Esophagus squamous epithelium (tissue), 5 donors: ENCODE results near the gene ABCC1. TPM values are rescaled to one million over a fixed set of nuclear protein-coding genes. Genes with fewer than 3 reads are reported as not detected.

Experiments
- DNase-seq: peaks from one replicate; lab custom pipeline; 2025; lab: John Stamatoyannopoulos, UW
- H3K27ac ChIP-seq, 4 donors: fragments of 200-600 bp; sonication (generic); one replicate each; pipeline ENCODE4 v1.5.1; 2016 to 2019; ENCODE audit warnings: mild to moderate bottlenecking in 1 of 4
- H3K27me3 ChIP-seq, 4 donors: fragments of 200-600 bp; sonication (generic); 1 replicate in 3 of 4; 2 replicates in 1 of 4; pipeline versions ENCODE4 v1.5.1 to v1.6.0; 2017 to 2021; ENCODE audit warnings: antibody characterized with exemption in 1 of 4
- H3K36me3 ChIP-seq, 3 donors: fragments of 200-600 bp; sonication (generic); one replicate each; pipeline ENCODE4 v1.5.1; 2016 to 2019
- H3K4me1 ChIP-seq, 3 donors: fragments of 200-600 bp; sonication (generic); one replicate each; pipeline ENCODE4 v1.5.1; 2017 to 2019
- H3K4me3 ChIP-seq, 4 donors: fragments of 200-600 bp; sonication (generic); 1 replicate in 3 of 4; 2 replicates in 1 of 4; pipeline ENCODE4 v1.5.1; 2016 to 2019; ENCODE audit warnings: mild to moderate bottlenecking in 2 of 4, moderate library complexity in 1 of 4
- H3K9me3 ChIP-seq, 3 donors: fragments of 200-600 bp; sonication (generic); one replicate each; pipeline ENCODE4 v1.5.1; 2016 to 2019
- POLR2A ChIP-seq, 4 donors: fragments of 450-650 bp; IDR thresholded peaks; one replicate each; pipeline ENCODE4 v1.6.1; 2017; ENCODE audit warnings: antibody characterized with exemption in 4 of 4, mild to moderate bottlenecking in 4 of 4, moderate library complexity in 3 of 4
- WGBS, 2 donors: methylation state at CpG; one replicate each; pipeline ENCODE4 v1.1.5; 2018; 5-methylcytosine and 5-hydroxymethylcytosine counted together
- intact Hi-C: fragments of 100-400 bp; cut with DNase I; formaldehyde crosslinking; loops from one replicate; pipeline ENCODE4 v1.15.0; 2022
- total RNA-seq, 4 donors: library from RNA; depleted of rRNA; stranded (reverse); fragments of >200 nt; gene quantifications; one replicate each; pipeline ENCODE4 v1.1.0, GENCODE V29; 2016
- TF ChIP-seq, protein P1 (sequence below), 6 experiments: fragments of 450-650 bp in 4 of 6; fragments of 200-600 bp in 2 of 6; sonication (generic) in 2 of 6; IDR thresholded peaks; one replicate each; pipeline ENCODE4 v1.5.1; 2016 to 2019; ENCODE audit warnings: antibody characterized with exemption in 6 of 6, mild to moderate bottlenecking in 4 of 6, moderate library complexity in 4 of 6
- donor health status: DM: yes; HTN: yes; CAD: no.

The ABCC1 gene
- total RNA-seq, 4 donors from 2014 or later, result 22.9 to 56.7 (median 46.9) TPM

DNA sequence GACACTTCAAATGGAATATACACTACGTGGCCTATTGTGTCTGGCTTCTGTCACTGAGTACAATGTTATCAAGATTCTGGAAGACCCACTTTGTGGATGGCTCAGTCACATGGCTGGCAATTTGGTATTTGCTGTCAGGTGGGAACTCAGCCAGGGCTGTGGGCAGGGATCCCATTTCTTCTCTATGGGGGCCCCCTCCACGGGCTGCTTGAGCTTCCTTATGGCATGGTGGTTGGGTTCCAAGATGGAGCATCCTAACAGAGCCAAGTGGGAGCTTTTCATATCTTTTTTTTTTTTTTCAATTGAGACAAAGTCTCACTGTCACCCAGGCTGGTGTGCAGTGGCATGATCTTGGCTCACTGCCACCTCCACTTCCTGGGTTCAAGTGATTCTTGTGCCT lies 43.0 kb upstream of the ABCC1 start:
- WGBS, 2 donors, result 74 to 90% methylated on average over 2 of the region's 2 CpGs
- TF ChIP-seq POLR2A (IDR thresholded peaks at IDR 0.05), result no peak
- no peak overlapping the region for H3K27ac ChIP-seq
- H3K27me3 ChIP-seq, result no peaks in the 10 kb centered on the region
- H3K9me3 ChIP-seq, result peaks cover 0 to 4% (median 0%) of the 10 kb centered on the region in 3 donors
- peaks cover 0 to 2% (median under 1%) of the 10 kb centered on the region in 3 donors for H3K4me1 ChIP-seq
- DNase-seq, result no peak
- intact Hi-C loops, result no loop called here
- H3K36me3 ChIP-seq, result no peaks in the 10 kb centered on the region
- no peak overlapping the region for H3K4me3 ChIP-seq

DNA sequence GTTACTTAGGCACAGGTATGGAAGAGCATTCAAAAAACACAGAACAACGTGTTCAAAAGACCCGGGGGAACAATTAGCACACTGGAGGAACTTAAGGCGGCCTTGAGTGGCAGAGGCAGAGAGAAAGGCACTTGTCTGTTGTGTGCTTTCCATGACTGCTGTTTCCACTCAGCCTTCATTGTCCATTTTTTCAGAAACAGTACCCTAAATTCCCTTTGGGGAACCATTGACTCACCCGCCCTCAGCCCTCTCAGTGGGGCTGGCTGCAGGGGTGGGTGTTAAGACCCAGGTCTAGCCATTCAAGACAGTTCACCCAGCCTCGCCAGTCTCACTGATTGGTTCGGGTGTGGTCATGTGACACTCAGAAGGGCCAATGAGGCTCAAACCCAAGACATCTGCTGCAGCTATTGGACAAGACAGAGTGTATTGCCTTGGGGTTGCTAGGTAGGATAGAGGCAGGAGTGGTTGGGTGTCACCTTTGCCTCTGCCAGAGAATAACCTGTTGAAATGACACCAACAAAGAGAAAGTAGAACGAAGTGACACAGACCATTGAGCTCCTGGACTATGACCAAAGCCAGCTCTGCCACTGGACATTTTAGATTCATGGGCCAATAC lies 41.4 kb upstream of the ABCC1 start:
- H3K27me3 ChIP-seq, result no peaks in the 10 kb centered on the region
- H3K9me3 ChIP-seq, result peaks cover 0 to 4% (median 0%) of the 10 kb centered on the region in 3 donors
- TF ChIP-seq, protein P1, sequence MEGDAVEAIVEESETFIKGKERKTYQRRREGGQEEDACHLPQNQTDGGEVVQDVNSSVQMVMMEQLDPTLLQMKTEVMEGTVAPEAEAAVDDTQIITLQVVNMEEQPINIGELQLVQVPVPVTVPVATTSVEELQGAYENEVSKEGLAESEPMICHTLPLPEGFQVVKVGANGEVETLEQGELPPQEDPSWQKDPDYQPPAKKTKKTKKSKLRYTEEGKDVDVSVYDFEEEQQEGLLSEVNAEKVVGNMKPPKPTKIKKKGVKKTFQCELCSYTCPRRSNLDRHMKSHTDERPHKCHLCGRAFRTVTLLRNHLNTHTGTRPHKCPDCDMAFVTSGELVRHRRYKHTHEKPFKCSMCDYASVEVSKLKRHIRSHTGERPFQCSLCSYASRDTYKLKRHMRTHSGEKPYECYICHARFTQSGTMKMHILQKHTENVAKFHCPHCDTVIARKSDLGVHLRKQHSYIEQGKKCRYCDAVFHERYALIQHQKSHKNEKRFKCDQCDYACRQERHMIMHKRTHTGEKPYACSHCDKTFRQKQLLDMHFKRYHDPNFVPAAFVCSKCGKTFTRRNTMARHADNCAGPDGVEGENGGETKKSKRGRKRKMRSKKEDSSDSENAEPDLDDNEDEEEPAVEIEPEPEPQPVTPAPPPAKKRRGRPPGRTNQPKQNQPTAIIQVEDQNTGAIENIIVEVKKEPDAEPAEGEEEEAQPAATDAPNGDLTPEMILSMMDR (IDR thresholded peaks at IDR 0.05), result no peak
- TF ChIP-seq POLR2A (IDR thresholded peaks at IDR 0.05), result no peak
- 64 to 81% methylated on average over 4 to 5 of the region's 7 CpGs for WGBS, 2 donors
- DNase-seq, result no peak
- intact Hi-C loops, result no loop called here
- H3K4me3 ChIP-seq, result no peak overlapping the region
- no peak overlapping the region for H3K27ac ChIP-seq
- no peaks in the 10 kb centered on the region for H3K36me3 ChIP-seq
- no peaks in the 10 kb centered on the region for H3K4me1 ChIP-seq

DNA sequence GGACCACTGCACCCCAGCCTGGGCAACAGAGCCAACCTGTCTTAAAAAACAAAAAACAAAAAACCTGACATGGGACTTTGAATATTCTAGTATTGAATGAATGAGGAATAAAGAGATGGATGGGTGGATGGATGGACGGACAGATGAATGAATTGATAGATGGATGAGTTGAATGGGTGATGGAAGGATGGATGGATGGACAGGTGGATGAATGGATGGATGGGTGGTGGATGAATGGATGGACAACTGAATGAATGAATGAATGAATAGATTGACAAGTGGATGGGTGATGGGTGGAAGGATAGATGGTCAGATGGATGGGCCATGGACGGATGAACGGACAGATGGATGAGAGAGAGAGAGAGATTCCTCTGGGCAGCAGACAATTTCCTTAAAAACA lies 38.2 kb upstream of the ABCC1 start:
- no peaks in the 10 kb centered on the region for H3K36me3 ChIP-seq
- intact Hi-C loops, result no loop called here
- DNase-seq, result no peak
- 92 to 97% methylated on average over 3 of the region's 3 CpGs for WGBS, 2 donors
- H3K9me3 ChIP-seq, result peaks cover 0 to 4% (median 0%) of the 10 kb centered on the region in 3 donors
- no peak overlapping the region for H3K27ac ChIP-seq
- TF ChIP-seq, protein P1 (IDR thresholded peaks at IDR 0.05), result no peak
- TF ChIP-seq POLR2A (IDR thresholded peaks at IDR 0.05), result no peak
- H3K4me3 ChIP-seq, result no peak overlapping the region
- H3K27me3 ChIP-seq, result no peaks in the 10 kb centered on the region
- H3K4me1 ChIP-seq, result no peaks in the 10 kb centered on the region

DNA sequence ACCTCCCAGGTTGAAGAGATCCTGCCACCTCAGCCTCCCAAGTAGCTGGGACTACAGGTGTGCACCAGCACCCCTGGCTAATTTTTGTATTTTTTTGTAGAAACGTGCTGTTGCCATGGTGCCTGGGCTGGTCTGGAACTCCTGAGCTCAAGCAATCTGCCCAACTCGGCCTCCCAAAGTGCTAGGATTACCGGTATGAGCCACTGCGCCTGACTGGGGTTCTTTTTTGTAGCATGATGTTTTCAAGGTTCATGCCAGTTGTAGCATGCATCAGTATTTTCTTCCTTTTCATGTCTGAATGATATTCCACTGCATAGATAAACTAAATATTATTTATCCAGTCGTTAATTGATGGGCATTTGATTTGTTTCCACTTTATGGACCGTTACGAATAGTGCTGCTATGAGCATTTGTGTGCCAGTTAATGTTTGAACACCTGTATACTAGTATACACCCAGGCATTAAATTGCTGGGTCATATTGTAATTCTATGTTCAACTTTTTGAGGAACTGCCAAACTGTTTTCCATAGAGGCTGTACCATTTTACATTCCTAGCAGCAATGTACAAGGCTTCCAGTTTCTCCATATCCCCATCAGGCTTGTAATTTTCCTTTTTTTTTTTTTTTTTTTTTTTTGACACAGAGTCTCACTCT lies 36.2 kb upstream of the ABCC1 start:
- Histone ChIP-seq H3K27me3 (no peaks in the 10 kb centered on the region), H3K9me3 (no peaks in the 10 kb centered on the region), H3K4me1 (no peaks in the 10 kb centered on the region), H3K36me3 (no peaks in the 10 kb centered on the region), H3K4me3 (no peak overlapping the region), H3K27ac (no peak overlapping the region)
- WGBS, 2 donors, result 56 to 59% methylated on average over 7 of the region's 7 CpGs
- intact Hi-C loops, result no loop called here
- no peak for DNase-seq
- TF ChIP-seq, protein P1 (IDR thresholded peaks at IDR 0.05), result no peak
- TF ChIP-seq POLR2A (IDR thresholded peaks at IDR 0.05), result no peak

DNA sequence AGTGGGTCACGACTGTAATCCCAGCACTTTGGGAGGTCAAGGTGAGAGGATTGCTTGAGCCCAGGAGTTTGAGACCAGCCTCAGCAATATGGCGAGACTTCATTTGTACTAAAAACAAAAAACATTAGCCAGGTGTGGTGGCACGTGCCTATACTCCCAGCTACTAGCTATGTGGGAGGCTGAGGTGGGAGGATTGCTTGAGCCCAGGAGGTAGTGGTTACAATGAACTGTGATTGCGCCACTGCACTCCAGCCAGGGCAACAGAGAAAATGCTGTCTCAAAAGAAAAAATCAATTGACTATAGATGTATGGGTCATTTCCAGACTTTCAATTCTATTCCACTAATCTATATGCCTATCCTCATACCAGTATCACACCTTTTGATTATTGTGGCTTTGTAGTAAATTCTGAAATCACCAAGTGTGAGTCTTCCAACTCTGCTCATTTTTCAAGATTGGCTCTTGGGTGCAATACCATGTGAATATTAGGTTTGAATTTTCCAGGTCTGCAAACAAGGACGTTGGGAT lies 33.8 kb upstream of the ABCC1 start:
- H3K9me3 ChIP-seq, result no peaks in the 10 kb centered on the region
- DNase-seq, result no peak
- no peaks in the 10 kb centered on the region for H3K36me3 ChIP-seq
- WGBS, 2 donors, result 54 to 78% methylated on average over 5 of the region's 5 CpGs
- TF ChIP-seq, protein P1 (IDR thresholded peaks at IDR 0.05), result no peak
- TF ChIP-seq POLR2A (IDR thresholded peaks at IDR 0.05), result no peak
- H3K4me3 ChIP-seq, result no peak overlapping the region
- intact Hi-C loops, result no loop called here
- peaks cover 0 to 7% (median 0%) of the 10 kb centered on the region in 3 donors for H3K4me1 ChIP-seq
- H3K27me3 ChIP-seq, result no peaks in the 10 kb centered on the region
- no peak overlapping the region for H3K27ac ChIP-seq
